Astrocyte of the spinal cord (primary cell): Measurements from ENCODE around the gene LEKR1.

Source experiments
- DNase-seq: peaks from one replicate; pipeline ENCODE4 v3.0.0; 2011; ENCODE audit warnings: low read depth, low spot score
- H3K4me3 ChIP-seq: 2 replicates; pipeline ENCODE4 v1.5.1; 2011; ENCODE audit warnings: low read depth, mild to moderate bottlenecking, low read length, moderate library complexity
- CTCF ChIP-seq: IDR thresholded peaks from 2 replicates; pipeline ENCODE4 v1.5.1; 2012; ENCODE audit warnings: low read depth, mild to moderate bottlenecking, low read length, inconsistent platforms
- in situ Hi-C: cut with HindIII; loops from 2 replicates; pipeline ENCODE4 v1.10.0; 2017; ENCODE audit warnings: low sequenced_read_pairs

Gene LEKR1

GRCh38 chr3:156816091-156816793 lies 9.9 kb upstream of the LEKR1 start:
- TF ChIP-seq CTCF = no peak
- peak; percentile 39 for DNase-seq
- H3K4me3 ChIP-seq = peak overlapping the region; percentile 38
- in situ Hi-C loops = no loop called here

GRCh38 chr3:156816794-156817645 lies 9.1 kb upstream of the LEKR1 start:
- H3K4me3 ChIP-seq = peak overlapping the region; percentile 38
- DNase-seq = peak; percentile 73
- TF ChIP-seq CTCF = peak; percentile 5
- in situ Hi-C loops = no loop called here

- H3K4me3 ChIP-seq = no peak overlapping the region
- in situ Hi-C loops = no loop called here
- TF ChIP-seq CTCF = no peak
- no peak for DNase-seq
Measured at GRCh38 chr3:156817646-156818272, 8.4 kb upstream of the LEKR1 start.

GRCh38 chr3:156818273-156818651 lies 7.9 kb upstream of the LEKR1 start:
- TF ChIP-seq CTCF = no peak
- no peak for DNase-seq
- no peak overlapping the region for H3K4me3 ChIP-seq
- in situ Hi-C loops = no loop called here

GRCh38 chr3:156818890-156819289 lies 7.3 kb upstream of the LEKR1 start:
- no peak overlapping the region for H3K4me3 ChIP-seq
- peak; percentile 70 for DNase-seq
- in situ Hi-C loops = no loop called here
- no peak for TF ChIP-seq CTCF

- DNase-seq = peak; percentile 54
- in situ Hi-C loops = no loop called here
- TF ChIP-seq CTCF = no peak
- no peak overlapping the region for H3K4me3 ChIP-seq
Measured at GRCh38 chr3:156819842-156820691, 6.1 kb upstream of the LEKR1 start.
